ENCODE measurements around the gene ATP13A3.

- TF ChIP-seq POLR2A (IDR thresholded peaks at IDR 0.05) (no peak), CTCF (IDR thresholded peaks at IDR 0.05) (no peak)
Observed at GRCh38 chr3:194449913-194450312, 36.9 kb downstream of the ATP13A3 start.

Data from vagina (tissue), 2 donors.